ENCODE measurements around the gene ESPN. TPM values are rescaled to one million over a fixed set of nuclear protein-coding genes. Genes with fewer than 3 reads are reported as not detected.

Gene ESPN
- total RNA-seq, 2 donors from 2014 or later, result 4.1 to 10.5 TPM

DNA sequence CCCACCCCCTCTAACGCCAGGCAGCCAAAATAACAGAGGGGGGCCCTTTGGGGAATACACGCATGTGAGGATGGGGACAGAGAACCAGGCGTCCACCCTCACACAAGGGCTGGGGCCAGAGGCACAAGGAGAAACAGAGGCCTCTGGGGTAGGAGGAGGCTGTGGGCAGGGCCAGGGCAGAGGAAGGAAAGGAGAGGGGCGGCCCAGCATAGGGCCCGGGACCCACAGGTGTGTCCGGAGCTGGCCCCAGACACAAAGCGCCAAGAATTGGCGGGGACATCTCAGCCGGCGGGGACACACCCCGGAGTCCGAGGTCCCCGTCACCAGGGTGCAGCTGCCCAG is 60.2 kb downstream of the ESPN start:
- peak overlapping the region; percentile 49 for H3K9ac ChIP-seq (ENCODE audit: extremely low read depth, low read length, poor library complexity, severe bottlenecking)

DNA sequence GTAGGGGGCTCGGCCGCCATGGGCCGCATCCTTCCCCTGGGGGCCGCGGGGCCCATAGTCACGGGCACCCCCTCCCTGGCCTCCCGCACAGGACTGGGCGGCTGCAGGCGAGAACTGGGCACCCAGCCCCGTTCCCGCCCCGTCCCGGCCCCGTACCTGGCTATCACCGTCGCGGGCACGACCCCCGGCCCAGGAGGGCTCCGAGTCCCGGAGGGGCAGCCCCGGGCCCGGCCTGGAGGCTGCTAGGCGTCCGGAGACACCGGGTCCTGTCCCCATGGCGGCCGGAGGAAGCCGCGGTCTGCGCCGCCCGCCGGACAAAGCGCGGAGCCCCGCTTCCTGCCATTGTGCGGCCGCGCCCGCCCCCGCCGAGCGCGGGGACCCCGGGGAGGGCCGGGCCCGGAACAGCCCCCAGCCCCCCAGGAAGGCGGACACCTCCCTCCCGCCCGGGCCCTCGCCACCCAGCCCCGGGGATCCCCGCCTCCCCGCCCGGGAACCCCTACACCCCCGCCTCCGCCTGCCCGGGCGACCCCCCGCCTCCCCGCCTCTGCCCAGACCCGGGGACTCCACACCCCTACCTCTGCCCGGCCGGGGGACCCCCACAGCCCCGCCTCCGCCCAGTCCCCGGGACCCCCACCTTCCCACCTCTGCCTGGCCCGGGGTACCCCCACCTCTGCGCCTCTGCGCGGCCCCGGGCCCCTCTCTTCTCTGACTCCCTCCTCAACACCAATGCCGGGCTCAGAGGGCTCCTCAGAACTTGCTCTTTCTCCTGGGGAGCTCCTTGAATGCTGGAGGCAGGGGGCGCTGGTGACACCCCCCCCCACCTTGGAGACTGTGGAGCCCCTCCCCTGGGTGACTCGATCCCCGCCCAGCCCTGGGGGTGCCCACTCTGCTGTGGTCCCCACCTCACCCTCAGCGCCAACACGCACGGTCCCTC is 60.9 kb downstream of the ESPN start:
- TF ChIP-seq, protein P1, sequence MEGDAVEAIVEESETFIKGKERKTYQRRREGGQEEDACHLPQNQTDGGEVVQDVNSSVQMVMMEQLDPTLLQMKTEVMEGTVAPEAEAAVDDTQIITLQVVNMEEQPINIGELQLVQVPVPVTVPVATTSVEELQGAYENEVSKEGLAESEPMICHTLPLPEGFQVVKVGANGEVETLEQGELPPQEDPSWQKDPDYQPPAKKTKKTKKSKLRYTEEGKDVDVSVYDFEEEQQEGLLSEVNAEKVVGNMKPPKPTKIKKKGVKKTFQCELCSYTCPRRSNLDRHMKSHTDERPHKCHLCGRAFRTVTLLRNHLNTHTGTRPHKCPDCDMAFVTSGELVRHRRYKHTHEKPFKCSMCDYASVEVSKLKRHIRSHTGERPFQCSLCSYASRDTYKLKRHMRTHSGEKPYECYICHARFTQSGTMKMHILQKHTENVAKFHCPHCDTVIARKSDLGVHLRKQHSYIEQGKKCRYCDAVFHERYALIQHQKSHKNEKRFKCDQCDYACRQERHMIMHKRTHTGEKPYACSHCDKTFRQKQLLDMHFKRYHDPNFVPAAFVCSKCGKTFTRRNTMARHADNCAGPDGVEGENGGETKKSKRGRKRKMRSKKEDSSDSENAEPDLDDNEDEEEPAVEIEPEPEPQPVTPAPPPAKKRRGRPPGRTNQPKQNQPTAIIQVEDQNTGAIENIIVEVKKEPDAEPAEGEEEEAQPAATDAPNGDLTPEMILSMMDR (conservative IDR thresholded peaks at IDR 0.05), result peak; percentile 25
- Mint-ChIP-seq H3K36me3 (ENCODE audit: low read depth) (peaks cover 3% of the 10 kb centered on the region), H3K27me3 (ENCODE audit: insufficient read depth) (peaks cover 13% of the 10 kb centered on the region), H3K4me3 (peak overlapping the region; percentile 71), H3K4me1 (peaks cover 10% of the 10 kb centered on the region), H3K27ac (no peak overlapping the region), H3K9me3 (no peaks in the 10 kb centered on the region)
- H3K36me3 ChIP-seq (ENCODE audit: control insufficient read depth, insufficient read depth, low read length), result no peaks in the 10 kb centered on the region
- no peaks in the 10 kb centered on the region for H3K9me3 ChIP-seq (ENCODE audit: control insufficient read depth, low read length)
- H3K27ac ChIP-seq (ENCODE audit: low read depth, low read length), result no peak overlapping the region
- peak overlapping the region; percentile 79 for H3K4me3 ChIP-seq (ENCODE audit: low read length)
- 8 to 15% methylated on average over 5 to 78 of the region's 80 CpGs for WGBS, 2 experiments (ENCODE audit: insufficient coverage in 1 of 2, insufficient read length in 1 of 2)
- DNase-seq, result no peak
- H3K9ac ChIP-seq (ENCODE audit: extremely low read depth, low read length, poor library complexity, severe bottlenecking), result peak overlapping the region; percentile 49
- no peaks in the 10 kb centered on the region for H3K27me3 ChIP-seq (ENCODE audit: control insufficient read depth, insufficient read depth, low read length, poor library complexity, severe bottlenecking)
- no peaks in the 10 kb centered on the region for H3K4me1 ChIP-seq (ENCODE audit: control insufficient read depth, insufficient read depth, low read length)

More for the DNA sequence above, 60.2 kb downstream of the ESPN start:
- H3K4me1 Mint-ChIP-seq, result peaks cover 10% of the 10 kb centered on the region
- no peaks in the 10 kb centered on the region for H3K9me3 Mint-ChIP-seq
- H3K27ac Mint-ChIP-seq, result no peak overlapping the region
- H3K4me3 Mint-ChIP-seq, result peak overlapping the region; percentile 71
- H3K4me3 ChIP-seq (ENCODE audit: low read length), result peak overlapping the region; percentile 79
- H3K4me1 ChIP-seq (ENCODE audit: control insufficient read depth, insufficient read depth, low read length), result no peaks in the 10 kb centered on the region
- TF ChIP-seq, protein P1 (conservative IDR thresholded peaks at IDR 0.05), result no peak
- no peaks in the 10 kb centered on the region for H3K27me3 ChIP-seq (ENCODE audit: control insufficient read depth, insufficient read depth, low read length, poor library complexity, severe bottlenecking)
- H3K36me3 ChIP-seq (ENCODE audit: control insufficient read depth, insufficient read depth, low read length), result no peaks in the 10 kb centered on the region
- 37 to 46% methylated on average over 11 to 13 of the region's 13 CpGs for WGBS, 2 experiments (ENCODE audit: insufficient coverage in 1 of 2, insufficient read length in 1 of 2)
- H3K9me3 ChIP-seq (ENCODE audit: control insufficient read depth, low read length), result no peaks in the 10 kb centered on the region
- no peak overlapping the region for H3K27ac ChIP-seq (ENCODE audit: low read depth, low read length)
- DNase-seq, result no peak
- H3K27me3 Mint-ChIP-seq (ENCODE audit: insufficient read depth), result peaks cover 13% of the 10 kb centered on the region
- H3K36me3 Mint-ChIP-seq (ENCODE audit: low read depth), result peaks cover 3% of the 10 kb centered on the region

DNA sequence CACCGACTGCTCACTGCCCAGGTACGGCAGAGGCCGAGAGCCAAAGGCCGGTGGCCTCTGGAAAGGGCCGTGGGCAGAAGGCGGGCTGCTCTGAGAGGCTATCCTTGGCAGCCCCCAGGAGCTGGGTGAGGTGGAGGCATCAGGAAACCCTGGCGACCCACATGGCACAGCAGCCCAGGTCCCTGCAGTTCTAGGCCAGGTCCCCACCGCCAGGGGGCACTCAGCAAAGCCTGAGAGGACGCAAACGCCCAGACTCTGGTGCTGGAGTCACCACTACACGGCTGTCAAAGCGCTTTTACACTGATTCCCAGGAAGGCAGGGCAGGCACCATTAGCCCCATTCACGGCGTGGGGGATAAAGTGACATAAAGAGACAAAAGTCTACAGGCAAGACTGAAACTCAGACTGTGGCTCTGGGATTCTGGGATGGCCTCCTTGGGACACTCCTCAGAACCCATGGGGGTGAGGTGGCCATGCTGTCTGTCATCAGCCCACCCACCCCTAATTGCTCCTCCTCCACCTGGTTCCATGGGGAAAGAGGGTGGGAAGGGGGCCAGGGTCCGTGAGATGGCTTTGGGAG is 61.9 kb downstream of the ESPN start:
- H3K27ac ChIP-seq (ENCODE audit: low read depth, low read length), result no peak overlapping the region
- H3K27me3 Mint-ChIP-seq (ENCODE audit: insufficient read depth), result peaks cover 13% of the 10 kb centered on the region
- H3K9me3 ChIP-seq (ENCODE audit: control insufficient read depth, low read length), result no peaks in the 10 kb centered on the region
- peak overlapping the region; percentile 62 for H3K4me3 ChIP-seq (ENCODE audit: low read length)
- 9% methylated on average over 10 to 15 of the region's 15 CpGs for WGBS, 2 experiments (ENCODE audit: insufficient coverage in 1 of 2, insufficient read length in 1 of 2)
- no peak overlapping the region for H3K27ac Mint-ChIP-seq
- peak; percentile 98 for DNase-seq
- H3K4me1 Mint-ChIP-seq, result peaks cover 15% of the 10 kb centered on the region
- no peaks in the 10 kb centered on the region for H3K9me3 Mint-ChIP-seq
- H3K27me3 ChIP-seq (ENCODE audit: control insufficient read depth, insufficient read depth, low read length, poor library complexity, severe bottlenecking), result no peaks in the 10 kb centered on the region
- no peaks in the 10 kb centered on the region for H3K4me1 ChIP-seq (ENCODE audit: control insufficient read depth, insufficient read depth, low read length)
- H3K36me3 Mint-ChIP-seq (ENCODE audit: low read depth), result peaks cover 3% of the 10 kb centered on the region
- TF ChIP-seq, protein P1 (conservative IDR thresholded peaks at IDR 0.05), result peak; percentile 96
- H3K4me3 Mint-ChIP-seq, result peak overlapping the region; percentile 71
- no peaks in the 10 kb centered on the region for H3K36me3 ChIP-seq (ENCODE audit: control insufficient read depth, insufficient read depth, low read length)
- H3K9ac ChIP-seq (ENCODE audit: extremely low read depth, low read length, poor library complexity, severe bottlenecking), result no peak overlapping the region
